MM.1S (cell line): ENCODE results near the gene LDLRAD3.

ENCODE experiments used
- DNase-seq: peaks from one replicate; pipeline ENCODE4 v3.0.0-alpha.2; 2015
- H2AFZ ChIP-seq: fragments of 300-600 bp; sonication (generic); 2 replicates; pipeline ENCODE4 v1.6.0; 2016; ENCODE audit warnings: antibody characterized with exemption, low read length
- H3F3A ChIP-seq: fragments of 300-600 bp; sonication (generic); 2 replicates; pipeline ENCODE4 v1.6.1; 2016; ENCODE audit warnings: mild to moderate bottlenecking, antibody characterized with exemption, low read length, moderate library complexity, mixed read lengths; ENCODE audit not compliant: insufficient read depth
- H3K27ac ChIP-seq: fragments of 300-600 bp; sonication (generic); 2 replicates; pipeline ENCODE4 v1.5.1; 2016; ENCODE audit warnings: mild to moderate bottlenecking, low read length
- H3K27me3 ChIP-seq: fragments of 300-600 bp; sonication (generic); replicated peaks from 2 replicates; pipeline ENCODE4 v1.6.0; 2016; ENCODE audit warnings: low read length; ENCODE audit not compliant: insufficient read depth
- H3K36me3 ChIP-seq: fragments of 300-600 bp; sonication (generic); replicated peaks from 2 replicates; pipeline ENCODE4 v1.6.1; 2016; ENCODE audit warnings: mild to moderate bottlenecking, low read length, mixed read lengths; ENCODE audit not compliant: insufficient read depth
- H3K4me1 ChIP-seq: fragments of 300-600 bp; sonication (generic); 2 replicates; pipeline ENCODE4 v1.6.1; 2016; ENCODE audit warnings: low read length, mixed read lengths
- H3K4me2 ChIP-seq: fragments of 300-600 bp; sonication (generic); 2 replicates; pipeline ENCODE4 v1.6.0; 2016; ENCODE audit warnings: low read depth, low read length
- H3K4me3 ChIP-seq: fragments of 300-600 bp; sonication (generic); 2 replicates; pipeline ENCODE4 v1.5.1; 2016; ENCODE audit warnings: low read length, mixed read lengths
- H3K79me2 ChIP-seq: fragments of 300-600 bp; sonication (generic); 2 replicates; pipeline ENCODE4 v1.6.1; 2016; ENCODE audit warnings: mixed run types, low read length, mixed read lengths
- H3K9ac ChIP-seq: fragments of 300-600 bp; sonication (generic); 2 replicates; pipeline ENCODE4 v1.6.1; 2016; ENCODE audit warnings: low read length, mixed read lengths
- H3K9me2 ChIP-seq: fragments of 300-600 bp; sonication (generic); replicated peaks from 2 replicates; pipeline ENCODE4 v1.6.1; 2016; ENCODE audit warnings: mild to moderate bottlenecking, low read length, mixed read lengths; ENCODE audit not compliant: insufficient read depth
- H3K9me3 ChIP-seq: fragments of 300-600 bp; sonication (generic); replicated peaks from 2 replicates; pipeline ENCODE4 v1.6.1; 2016; ENCODE audit warnings: mild to moderate bottlenecking, low read length, mixed read lengths; ENCODE audit not compliant: insufficient read depth
- H4K20me1 ChIP-seq: fragments of 300-600 bp; sonication (generic); 2 replicates; pipeline ENCODE4 v1.6.1; 2016; ENCODE audit warnings: mild to moderate bottlenecking, low read length, moderate library complexity, mixed read lengths; ENCODE audit not compliant: insufficient read depth
- CTCF ChIP-seq: fragments of 300-600 bp; sonication (generic); IDR thresholded peaks from 2 replicates; pipeline ENCODE4 v1.5.1; 2016; ENCODE audit warnings: antibody characterized with exemption, low read length, mixed read lengths
- EZH2 ChIP-seq: fragments of 300-600 bp; sonication (generic); optimal IDR thresholded peaks from 2 replicates; pipeline ENCODE3; 2017; ENCODE audit warnings: low read depth, mild to moderate bottlenecking, antibody characterized with exemption, low read length, mixed read lengths
- EZH2phosphoT487 ChIP-seq: fragments of 300-600 bp; sonication (generic); IDR thresholded peaks from 2 replicates; pipeline ENCODE4 v1.6.1; 2018; ENCODE audit warnings: antibody characterized with exemption, low read length

Gene LDLRAD3

GRCh38 chr11:36097219-36097650 is 153.4 kb downstream of the LDLRAD3 start:
- no peak for TF ChIP-seq EZH2
- no peak for TF ChIP-seq CTCF
- no peak for TF ChIP-seq EZH2phosphoT487
- H3K9ac ChIP-seq: no peak overlapping the region

GRCh38 chr11:36098087-36098486 is 154.2 kb downstream of the LDLRAD3 start:
- Histone ChIP-seq H3K79me2 (no peaks in the 10 kb centered on the region), H3K9me2 (no peaks in the 10 kb centered on the region), H3K4me3 (no peak overlapping the region), H3K4me2 (no peak overlapping the region), H3K36me3 (no peaks in the 10 kb centered on the region), H3K9ac (no peak overlapping the region), H3K27me3 (no peaks in the 10 kb centered on the region), H3F3A (no peaks in the 10 kb centered on the region), H3K4me1 (no peaks in the 10 kb centered on the region), H3K9me3 (no peaks in the 10 kb centered on the region), H4K20me1 (no peaks in the 10 kb centered on the region), H3K27ac (no peak overlapping the region), H2AFZ (no peak overlapping the region)
- TF ChIP-seq CTCF (no peak), EZH2 (no peak), EZH2phosphoT487 (no peak)
- DNase-seq: no peak

More at GRCh38 chr11:36097219-36097650, 153.4 kb downstream of the LDLRAD3 start:
- Histone ChIP-seq H3K36me3 (no peaks in the 10 kb centered on the region), H3K79me2 (no peaks in the 10 kb centered on the region), H3K4me3 (no peak overlapping the region), H3K27me3 (no peaks in the 10 kb centered on the region), H3K9me2 (no peaks in the 10 kb centered on the region), H3K4me1 (no peaks in the 10 kb centered on the region), H3K4me2 (no peak overlapping the region), H3F3A (no peaks in the 10 kb centered on the region), H4K20me1 (no peaks in the 10 kb centered on the region), H3K27ac (no peak overlapping the region), H3K9me3 (no peaks in the 10 kb centered on the region), H2AFZ (no peak overlapping the region)
- DNase-seq: no peak

GRCh38 chr11:36098853-36099375 is 155.1 kb downstream of the LDLRAD3 start:
- H3K9ac ChIP-seq: no peak overlapping the region
- H3F3A ChIP-seq: no peaks in the 10 kb centered on the region
- H3K4me3 ChIP-seq: no peak overlapping the region
- DNase-seq: no peak
- no peaks in the 10 kb centered on the region for H3K9me3 ChIP-seq
- H3K9me2 ChIP-seq: no peaks in the 10 kb centered on the region
- H3K36me3 ChIP-seq: no peaks in the 10 kb centered on the region
- no peaks in the 10 kb centered on the region for H4K20me1 ChIP-seq
- no peak overlapping the region for H2AFZ ChIP-seq
- H3K27ac ChIP-seq: no peak overlapping the region
- TF ChIP-seq EZH2phosphoT487: no peak
- TF ChIP-seq EZH2: no peak
- TF ChIP-seq CTCF: no peak
- no peaks in the 10 kb centered on the region for H3K79me2 ChIP-seq
- no peak overlapping the region for H3K4me2 ChIP-seq
- no peaks in the 10 kb centered on the region for H3K4me1 ChIP-seq
- no peaks in the 10 kb centered on the region for H3K27me3 ChIP-seq
